Kidney (tissue), 14 donors: ENCODE measurements around the gene PPP2R2B. TPM values are rescaled to one million over a fixed set of nuclear protein-coding genes. Genes with fewer than 3 reads are reported as not detected.

Experiments used
- DNase-seq, 5 donors: peaks; one replicate each; pipeline ENCODE4 v3.0.0-alpha.2; 2013 to 2020
- FAIRE-seq: peaks from 2 replicates; lab custom pipeline; 2012; peaks lifted over from hg19 to GRCh38; lab: Jason Lieb, UNC
- H3K27ac ChIP-seq, 2 donors: one replicate each; pipeline ENCODE4 v1.7.0; 2013; ENCODE audit warnings: low read depth in 2 of 2, low read length in 2 of 2, inconsistent platforms in 1 of 2
- H3K27me3 ChIP-seq: one replicate; pipeline ENCODE4 v1.7.1; 2013; ENCODE audit warnings: low read length, inconsistent platforms; ENCODE audit not compliant: control insufficient read depth, insufficient read depth
- H3K36me3 ChIP-seq, 3 donors: one replicate each; pipeline versions ENCODE4 v1.7.0 to v1.7.1; 2013; ENCODE audit warnings: low read length in 3 of 3, control low read depth in 1 of 3, inconsistent platforms in 1 of 3; ENCODE audit not compliant: insufficient read depth in 3 of 3, control insufficient read depth in 2 of 3
- H3K4me1 ChIP-seq, 3 donors: one replicate each; pipeline versions ENCODE4 v1.7.0 to v1.7.1; 2013; ENCODE audit warnings: low read length in 3 of 3, inconsistent platforms in 1 of 3, low read depth in 1 of 3; ENCODE audit not compliant: control insufficient read depth in 2 of 3, insufficient read depth in 2 of 3
- H3K4me3 ChIP-seq, 3 donors: one replicate each; pipeline versions ENCODE4 v1.7.0 to v1.8.1; 2013; ENCODE audit warnings: low read length in 3 of 3, control low read depth in 1 of 3, inconsistent platforms in 1 of 3
- H3K9ac ChIP-seq, 3 donors: one replicate each; pipeline versions ENCODE4 v1.7.0 to v1.7.1; 2013; ENCODE audit warnings: low read length in 3 of 3, control low read depth in 1 of 3, inconsistent platforms in 1 of 3
- H3K9me3 ChIP-seq, 3 donors: one replicate each; pipeline versions ENCODE4 v1.7.0 to v1.7.1; 2013; ENCODE audit warnings: low read length in 3 of 3, control low read depth in 1 of 3, inconsistent platforms in 1 of 3; ENCODE audit not compliant: control insufficient read depth in 2 of 3, insufficient read depth in 1 of 3
- CTCF ChIP-seq: IDR thresholded peaks from 3 replicates; pipeline ENCODE4 v1.5.1; 2012; ENCODE audit warnings: mild to moderate bottlenecking, moderate library complexity, borderline replicate concordance; ENCODE audit not compliant: insufficient read depth; ENCODE audit errors: extremely low read depth
- intact Hi-C: fragments of 100-400 bp; cut with DNase I; formaldehyde crosslinking; loops from one replicate; pipeline ENCODE4 v1.11.1; 2022
- polyA plus RNA-seq: library from polyadenylated mRNA; stranded (reverse); fragments of 350-450 nt; fragmentation: Illumina TruSeq; extraction: RNeasy Lipid Tissue Mini Kit (QIAGEN cat#74804); gene quantifications from one replicate; pipeline ENCODE4 v1.2.3, GENCODE V29; 2014; ENCODE audit warnings: low read depth, low replicate concordance; ENCODE audit not compliant: insufficient read depth
- total RNA-seq: library from RNA; stranded (reverse); fragmentation: NEBNext Ultra II Directional; extraction: Animal tissue kit (Norgen Biotek cat#: 25700); gene quantifications from one replicate; pipeline ENCODE4 v1.2.1, GENCODE V29; 2021
- donor health status: control.
- donor health status: control.
- donor health status: control.
- donor health status: control.
- donor health status: control.
- donor health status: DM: yes; HTN: yes; CAD: no.
- donor health status: Normal renal cell carcinoma (clear cell type).

PPP2R2B gene
- total and polyA plus RNA-seq, 2 donors from 2014 or later, result 4.0 to 8.2 TPM

DNA sequence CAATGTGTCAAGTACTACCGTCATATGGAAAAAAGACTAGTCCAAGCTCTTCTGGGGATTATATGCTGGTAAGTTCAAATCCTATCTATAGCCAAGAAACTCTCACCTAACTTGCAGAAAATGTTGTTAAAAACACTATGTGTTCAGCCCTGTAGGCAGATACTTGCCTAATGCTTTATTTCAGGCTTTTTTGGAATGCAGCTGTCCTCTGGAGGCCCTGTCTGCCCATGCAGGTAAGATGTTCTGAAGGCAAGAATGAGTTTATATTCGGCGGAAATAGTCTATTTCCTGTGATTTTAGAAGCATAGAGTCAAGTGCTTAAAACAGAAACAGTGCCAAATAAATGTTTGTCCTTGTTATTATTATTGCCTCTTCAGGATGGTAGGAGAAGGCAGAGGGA, 34.3 kb upstream of the PPP2R2B start:
- no peaks in the 10 kb centered on the region for H3K4me1 ChIP-seq
- no peak for TF ChIP-seq CTCF
- H3K9me3 ChIP-seq, result no peaks in the 10 kb centered on the region
- FAIRE-seq (no peak), DNase-seq (no peak)
- H3K9ac ChIP-seq, result no peak overlapping the region
- intact Hi-C loops, result no loop called here
- H3K4me3 ChIP-seq, result no peak overlapping the region
- no peak overlapping the region for H3K27ac ChIP-seq
- H3K27me3 ChIP-seq, result no peaks in the 10 kb centered on the region
- H3K36me3 ChIP-seq, result no peaks in the 10 kb centered on the region

- no peak overlapping the region for H3K27ac ChIP-seq
- H3K36me3 ChIP-seq, result no peaks in the 10 kb centered on the region
- TF ChIP-seq CTCF, result no peak
- DNase-seq, result no peak
- intact Hi-C loops, result no loop called here
- H3K4me3 ChIP-seq, result no peak overlapping the region
- no peaks in the 10 kb centered on the region for H3K9me3 ChIP-seq
- no peaks in the 10 kb centered on the region for H3K27me3 ChIP-seq
- FAIRE-seq, result no peak
- H3K4me1 ChIP-seq, result no peaks in the 10 kb centered on the region
- no peak overlapping the region for H3K9ac ChIP-seq
Observed at GRCh38 chr5:146910239-146910638, 31.7 kb upstream of the PPP2R2B start.

GRCh38 chr5:146909255-146910068, 30.9 kb upstream of the PPP2R2B start:
- H3K9ac ChIP-seq, result no peak overlapping the region
- DNase-seq (no peak), FAIRE-seq (no peak)
- H3K27me3 ChIP-seq, result no peaks in the 10 kb centered on the region
- no peak overlapping the region for H3K27ac ChIP-seq
- H3K36me3 ChIP-seq, result no peaks in the 10 kb centered on the region
- H3K4me3 ChIP-seq, result no peak overlapping the region
- no peaks in the 10 kb centered on the region for H3K9me3 ChIP-seq
- intact Hi-C loops, result no loop called here
- H3K4me1 ChIP-seq, result no peaks in the 10 kb centered on the region
- no peak for TF ChIP-seq CTCF
